ENCODE data around the gene C2orf68.

DNA sequence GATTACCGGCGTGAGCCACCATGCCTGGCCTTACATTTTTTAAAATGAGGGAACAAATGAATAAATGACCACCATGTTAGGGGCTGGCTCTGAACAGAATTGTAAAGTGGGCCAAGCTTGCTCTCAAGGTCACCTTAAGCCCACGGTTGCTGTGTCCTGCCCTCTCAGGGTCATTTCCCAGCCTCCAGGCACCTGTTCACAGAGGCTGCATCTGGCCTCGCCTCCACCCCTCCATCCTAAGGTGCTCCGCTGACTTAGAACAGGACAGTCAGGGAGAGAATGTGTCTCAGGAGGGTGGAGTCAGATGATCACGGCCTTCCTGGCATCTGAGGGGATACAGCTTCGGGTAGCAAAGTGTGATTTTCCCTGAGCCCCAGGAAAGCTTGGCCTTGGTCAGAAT is 48.9 kb upstream of the C2orf68 start:
- TF ChIP-seq, protein P1, sequence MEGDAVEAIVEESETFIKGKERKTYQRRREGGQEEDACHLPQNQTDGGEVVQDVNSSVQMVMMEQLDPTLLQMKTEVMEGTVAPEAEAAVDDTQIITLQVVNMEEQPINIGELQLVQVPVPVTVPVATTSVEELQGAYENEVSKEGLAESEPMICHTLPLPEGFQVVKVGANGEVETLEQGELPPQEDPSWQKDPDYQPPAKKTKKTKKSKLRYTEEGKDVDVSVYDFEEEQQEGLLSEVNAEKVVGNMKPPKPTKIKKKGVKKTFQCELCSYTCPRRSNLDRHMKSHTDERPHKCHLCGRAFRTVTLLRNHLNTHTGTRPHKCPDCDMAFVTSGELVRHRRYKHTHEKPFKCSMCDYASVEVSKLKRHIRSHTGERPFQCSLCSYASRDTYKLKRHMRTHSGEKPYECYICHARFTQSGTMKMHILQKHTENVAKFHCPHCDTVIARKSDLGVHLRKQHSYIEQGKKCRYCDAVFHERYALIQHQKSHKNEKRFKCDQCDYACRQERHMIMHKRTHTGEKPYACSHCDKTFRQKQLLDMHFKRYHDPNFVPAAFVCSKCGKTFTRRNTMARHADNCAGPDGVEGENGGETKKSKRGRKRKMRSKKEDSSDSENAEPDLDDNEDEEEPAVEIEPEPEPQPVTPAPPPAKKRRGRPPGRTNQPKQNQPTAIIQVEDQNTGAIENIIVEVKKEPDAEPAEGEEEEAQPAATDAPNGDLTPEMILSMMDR (optimal IDR thresholded peaks at IDR 0.05 in 1 of 3, IDR thresholded peaks at IDR 0.05 in 1 of 3, conservative IDR thresholded peaks at IDR 0.05 in 1 of 3; ENCODE audit: extremely low read depth in 1 of 3, insufficient read depth in 2 of 3, low read length in 3 of 3): no peak
- no peak for TF ChIP-seq EZH2 (IDR thresholded peaks at IDR 0.05; ENCODE audit: low read length)

Measured in keratinocyte (primary cell).